NCI-H748 (cell line): ENCODE results near the gene TFCP2L1.

Experiments
- DNase-seq: peaks from one replicate; lab custom pipeline; 2025; ENCODE audit not compliant: unreplicated experiment; lab: John Stamatoyannopoulos, UW

TFCP2L1 gene

DNA sequence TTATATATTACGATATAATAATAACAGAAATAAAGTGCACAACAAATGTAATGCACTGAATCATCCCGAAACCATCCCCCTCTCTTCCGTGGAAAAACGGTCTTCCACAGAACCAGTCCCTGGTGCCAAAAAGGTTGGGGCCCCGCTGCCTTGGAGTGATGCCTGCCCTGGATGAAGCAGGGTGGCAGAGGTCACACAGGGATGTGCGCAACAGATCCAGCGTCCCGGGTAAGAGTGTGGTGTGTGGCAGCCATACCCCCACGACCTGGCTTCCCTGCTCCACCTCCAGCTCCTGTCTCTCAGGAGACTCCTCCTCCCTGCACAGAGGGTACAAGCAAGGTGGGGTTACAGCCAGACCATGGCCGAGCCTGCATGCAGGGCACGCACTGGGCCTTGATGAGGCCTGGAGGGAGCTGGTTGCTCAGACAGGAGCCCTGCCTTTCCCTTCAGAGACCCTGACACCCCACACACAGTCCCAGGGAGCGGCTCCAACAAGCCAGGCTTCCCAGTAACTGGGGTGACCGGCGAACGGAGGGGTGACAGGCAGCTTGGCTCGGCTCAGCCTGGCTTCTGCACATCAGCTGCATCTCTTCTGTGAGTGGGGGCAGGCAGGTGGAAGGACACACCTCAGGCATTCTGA is 41.1 kb downstream of the TFCP2L1 start:
- no peak for DNase-seq

DNA sequence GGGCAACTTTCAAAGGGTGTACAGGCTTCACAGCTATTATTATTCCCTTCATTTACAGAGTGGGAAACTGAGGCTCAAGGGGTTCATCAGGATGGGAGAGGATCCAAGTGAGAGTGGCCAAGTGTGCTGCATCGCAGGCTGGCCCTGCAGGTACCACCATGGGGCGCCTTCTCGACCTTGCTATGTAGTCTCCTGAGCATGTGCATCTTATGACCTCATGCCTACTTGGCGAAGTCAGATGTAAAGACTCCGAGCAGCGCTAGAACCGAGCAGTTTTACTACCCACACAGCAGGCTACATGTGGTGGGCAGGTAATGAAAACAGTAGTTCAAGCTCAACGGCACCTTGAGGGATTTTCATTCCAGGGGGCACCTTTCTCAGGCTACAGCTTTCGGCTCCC is 42.0 kb downstream of the TFCP2L1 start:
- DNase-seq, result no peak

DNA sequence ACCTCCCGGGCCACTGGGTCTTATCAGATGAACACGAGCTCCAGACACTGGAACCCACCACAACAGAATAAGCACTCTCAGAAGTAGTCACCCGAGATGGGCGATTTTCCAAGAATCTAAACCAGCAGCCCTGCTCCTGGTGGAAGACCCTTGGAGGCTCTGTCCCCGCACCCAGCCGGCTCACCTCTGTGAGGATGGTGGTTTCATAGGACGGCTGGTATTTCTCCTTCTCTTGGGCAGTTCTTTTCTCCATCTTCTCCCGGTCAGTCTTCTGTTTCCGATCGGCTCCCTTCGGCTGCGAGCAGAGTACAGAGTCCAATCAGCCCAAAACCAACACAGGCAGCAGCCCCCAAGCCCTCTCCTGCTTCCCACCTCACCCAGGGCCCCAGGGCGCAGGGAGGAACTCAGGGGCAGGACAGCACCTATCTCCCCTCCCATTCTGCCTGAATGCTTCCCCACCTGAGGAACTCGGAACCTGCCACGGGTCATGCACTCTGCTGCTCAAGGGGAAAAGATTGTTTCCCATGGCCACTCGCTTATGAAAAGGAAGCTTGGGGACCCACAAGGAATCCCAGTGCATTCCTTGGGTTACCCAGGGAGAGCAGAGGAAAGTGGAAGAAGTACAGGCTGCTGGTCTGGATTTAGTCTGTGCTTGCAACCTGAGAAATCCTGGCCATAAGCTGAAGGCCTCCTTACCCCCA is 42.7 kb downstream of the TFCP2L1 start:
- no peak for DNase-seq

DNA sequence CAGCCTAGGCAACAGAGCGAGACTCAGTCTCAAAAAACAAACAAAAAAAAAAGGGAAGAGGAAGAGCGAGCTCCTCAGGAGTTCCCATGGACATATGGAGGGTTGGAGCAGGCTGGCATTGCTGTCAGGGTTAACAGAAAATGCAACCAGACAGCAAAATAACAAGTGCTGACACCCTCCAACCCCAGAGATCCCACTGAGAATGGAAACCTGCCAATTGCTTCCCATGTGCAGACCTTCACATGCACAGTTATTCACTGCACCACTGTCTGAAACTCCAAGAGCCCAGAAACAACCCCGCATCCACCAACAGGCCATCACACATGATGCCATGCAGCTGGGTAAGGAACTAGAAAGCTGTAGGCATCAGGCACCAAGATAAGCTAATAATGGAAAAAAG is 43.5 kb downstream of the TFCP2L1 start:
- DNase-seq, result no peak

DNA sequence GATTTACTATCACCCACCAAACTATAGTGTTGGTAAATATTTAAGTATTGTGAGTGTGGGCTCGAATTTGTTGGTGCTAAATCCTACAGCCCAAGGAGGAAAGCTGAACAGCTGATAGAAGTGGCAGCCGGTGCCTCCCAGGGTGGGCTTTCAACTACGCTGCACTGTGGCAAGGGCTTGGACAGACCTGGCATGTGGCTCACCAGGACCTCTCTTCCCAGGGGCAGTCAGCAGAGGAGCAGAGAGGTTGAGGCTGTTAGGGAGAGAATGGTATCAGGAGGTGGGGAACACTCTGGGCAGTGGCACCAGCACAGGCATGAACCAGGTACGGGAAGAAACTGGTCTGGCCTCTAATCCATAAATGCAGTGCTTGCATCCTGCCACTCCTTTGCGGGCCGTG is 44.6 kb downstream of the TFCP2L1 start:
- no peak for DNase-seq

DNA sequence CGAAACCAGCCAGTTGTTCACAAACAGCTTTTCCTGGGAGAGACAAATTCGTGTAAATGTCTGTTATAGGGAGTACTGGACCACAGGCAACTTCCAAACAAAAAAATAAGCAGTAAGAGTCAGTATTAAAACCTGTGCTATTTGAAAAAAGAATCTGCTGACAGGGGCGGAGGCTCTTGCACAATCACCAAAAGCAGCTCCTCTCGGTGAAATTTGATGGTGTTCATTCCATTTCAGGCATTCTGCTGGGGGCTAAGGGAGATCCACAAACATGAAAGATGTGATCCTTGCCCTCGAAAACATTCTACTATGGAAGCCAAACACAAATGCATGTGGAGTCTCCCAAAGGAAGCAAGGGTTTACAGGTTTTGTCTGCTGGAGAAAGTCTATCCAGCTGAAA is 45.0 kb downstream of the TFCP2L1 start:
- no peak for DNase-seq

DNA sequence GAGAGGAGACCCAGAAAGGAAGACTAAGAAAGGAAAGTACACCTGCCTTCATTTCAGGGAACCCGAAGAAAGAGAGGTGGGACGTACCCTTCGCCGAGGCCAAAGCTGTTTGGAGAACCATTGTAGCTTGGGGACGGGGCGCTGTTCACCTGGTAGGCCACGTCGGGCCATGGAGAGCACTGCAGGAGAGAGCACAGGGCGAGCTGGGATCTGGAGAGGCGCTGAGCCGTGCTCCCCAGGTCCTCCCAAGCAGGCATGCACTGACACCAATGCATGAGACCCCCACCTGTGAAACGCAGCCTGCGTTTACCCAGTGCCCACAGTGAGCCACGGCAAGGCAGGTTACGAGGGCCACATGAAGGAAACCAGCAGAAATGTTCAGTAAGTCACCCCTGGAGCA is 45.5 kb downstream of the TFCP2L1 start:
- no peak for DNase-seq

DNA sequence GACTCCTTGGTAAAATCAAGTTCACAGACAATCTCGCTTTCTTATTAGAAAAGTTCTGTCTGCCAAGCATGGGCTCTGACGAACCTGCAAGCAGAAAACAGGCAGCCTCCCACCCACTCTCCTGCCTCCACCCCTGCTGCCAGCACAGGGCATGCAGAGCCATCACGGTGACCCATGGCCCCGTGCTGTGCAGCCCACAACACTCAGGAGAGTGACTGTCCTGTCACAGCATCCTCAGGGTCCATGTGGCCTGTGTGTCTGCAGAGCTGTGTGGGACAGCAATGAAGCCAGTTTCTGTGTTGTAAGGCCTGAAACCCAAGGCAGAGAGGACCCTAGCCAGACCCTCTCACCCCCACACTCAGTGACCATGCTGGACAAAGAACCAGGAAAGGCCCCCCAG is 46.2 kb downstream of the TFCP2L1 start:
- DNase-seq, result no peak

DNA sequence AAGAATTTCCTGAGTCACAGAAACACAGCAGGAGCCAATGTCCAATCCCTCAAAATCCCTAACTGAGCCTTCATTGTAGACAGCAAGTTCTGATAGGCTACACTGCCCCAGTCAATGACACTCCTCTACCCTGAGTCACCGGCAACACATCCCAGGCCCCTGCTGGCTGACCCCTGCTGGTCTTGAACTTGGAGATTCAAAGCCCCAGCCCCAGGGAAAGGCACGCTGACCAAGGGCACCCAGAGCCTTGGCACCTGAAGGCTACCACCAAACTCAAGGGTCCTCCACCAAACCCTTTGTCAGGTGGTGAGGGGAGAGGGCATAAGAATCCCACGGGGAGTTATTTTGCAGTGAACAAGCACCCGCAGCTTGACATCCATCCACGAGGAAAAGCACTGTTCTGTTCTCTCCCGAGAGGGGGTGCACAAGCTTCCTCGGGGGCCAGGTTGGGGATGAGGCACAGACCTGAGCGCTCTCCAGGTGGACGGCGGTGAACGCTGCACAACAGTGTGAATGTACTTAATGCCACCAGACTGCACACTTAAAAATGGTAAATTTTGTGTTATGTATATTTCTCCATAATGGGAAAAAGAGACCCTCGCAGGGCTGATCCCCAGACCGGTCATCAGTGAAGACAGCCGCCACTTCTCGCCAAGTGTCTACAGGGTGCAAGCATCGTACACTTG is 46.9 kb downstream of the TFCP2L1 start:
- no peak for DNase-seq

DNA sequence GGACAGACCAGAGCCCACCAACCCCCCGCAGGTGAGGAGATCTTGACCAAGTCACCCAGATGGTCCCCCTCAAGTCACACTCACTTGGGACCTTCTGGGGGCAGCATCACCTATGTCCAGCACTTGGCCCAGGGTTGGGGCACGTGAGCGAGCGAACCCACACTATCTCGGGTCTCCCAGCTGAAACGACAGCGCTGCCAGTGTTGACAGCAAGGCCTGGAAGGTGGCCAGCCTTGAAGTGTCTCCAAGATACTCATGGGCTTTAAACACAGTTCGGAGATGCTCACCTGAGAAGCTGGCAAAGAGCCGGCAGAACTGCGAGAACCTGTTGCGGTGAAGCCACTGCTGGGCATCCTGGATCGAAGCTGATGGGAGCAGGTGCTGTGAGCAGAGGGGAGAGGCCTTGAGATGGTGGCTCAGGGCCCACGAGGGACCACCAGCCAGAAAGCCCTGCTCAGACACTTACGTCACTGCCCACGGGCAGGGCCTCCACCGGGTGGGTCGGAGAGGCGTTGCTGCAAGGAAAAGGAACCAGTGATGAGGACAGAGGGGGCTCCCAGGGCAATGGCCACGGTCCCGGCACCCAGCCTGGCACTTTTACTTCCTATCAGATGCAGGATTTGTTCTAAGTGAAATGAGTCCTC is 47.5 kb downstream of the TFCP2L1 start:
- no peak for DNase-seq

DNA sequence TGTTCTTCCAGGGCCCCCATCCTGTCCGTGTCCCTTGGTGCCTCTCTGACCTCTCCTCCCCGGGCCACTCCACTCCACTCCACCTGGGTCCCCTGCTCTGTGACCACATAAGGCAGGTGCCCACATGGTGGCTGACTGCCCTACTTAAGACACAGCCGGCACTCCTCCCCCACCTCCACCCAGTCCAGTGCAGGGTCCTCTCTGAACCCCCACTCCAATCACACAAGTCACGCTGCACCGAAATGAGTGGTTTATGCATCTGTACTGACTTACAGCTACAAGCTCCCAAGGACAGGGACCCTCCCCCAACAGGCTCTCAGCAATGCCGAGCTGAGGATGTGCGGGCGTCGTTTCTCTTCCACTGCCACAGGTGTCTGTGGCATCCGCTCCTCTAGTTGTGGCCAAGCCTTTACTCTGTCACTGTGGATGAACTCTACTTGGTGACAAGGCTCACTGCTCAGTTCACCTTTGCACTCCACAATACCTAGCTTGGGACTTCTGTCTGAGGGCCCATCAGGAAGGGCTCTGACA is 48.3 kb downstream of the TFCP2L1 start:
- no peak for DNase-seq

DNA sequence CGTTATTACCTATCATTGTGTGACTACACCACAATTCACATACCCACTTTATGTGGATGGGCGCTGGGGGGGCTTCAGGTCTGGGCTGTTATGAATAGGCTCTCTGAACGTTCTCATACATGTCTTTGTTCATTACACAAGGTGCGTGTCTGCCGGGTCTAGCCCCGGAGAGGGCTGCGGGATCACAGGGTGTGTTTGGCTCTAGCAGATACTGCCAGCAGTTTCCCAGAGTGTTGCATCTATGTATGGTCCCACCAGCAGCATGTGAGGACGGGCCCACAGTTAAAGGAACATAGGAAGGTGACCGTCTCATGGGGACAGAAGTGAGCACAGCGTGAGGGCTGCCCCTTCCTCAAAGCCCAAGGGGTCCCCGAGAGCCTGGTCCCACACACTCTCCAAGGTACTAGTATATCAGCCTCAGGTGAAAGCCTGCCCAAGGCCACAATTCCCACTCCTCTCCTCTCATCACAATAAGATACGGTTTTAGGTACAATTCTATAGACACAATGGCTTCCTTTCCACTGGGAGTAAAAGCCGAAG is 48.8 kb downstream of the TFCP2L1 start:
- no peak for DNase-seq

DNA sequence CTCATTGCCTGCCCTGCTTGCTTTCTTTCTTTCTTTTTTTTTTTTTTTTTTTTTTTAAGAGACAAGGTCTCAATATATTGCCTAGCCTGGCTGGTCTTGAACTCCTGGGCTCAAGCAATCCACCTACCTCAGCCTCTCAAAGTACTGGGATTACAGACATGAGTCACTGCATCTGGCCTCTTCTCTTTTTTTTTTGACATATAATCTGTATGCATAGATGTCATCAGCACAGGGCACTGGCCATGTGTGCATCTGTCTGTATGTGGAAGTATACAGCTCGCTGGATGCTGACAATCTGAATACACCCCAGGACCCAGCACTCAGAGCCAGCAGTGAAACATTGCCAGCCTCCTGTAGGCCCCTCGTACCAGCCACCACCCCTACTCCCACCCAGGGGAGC is 49.5 kb downstream of the TFCP2L1 start:
- no peak for DNase-seq

DNA sequence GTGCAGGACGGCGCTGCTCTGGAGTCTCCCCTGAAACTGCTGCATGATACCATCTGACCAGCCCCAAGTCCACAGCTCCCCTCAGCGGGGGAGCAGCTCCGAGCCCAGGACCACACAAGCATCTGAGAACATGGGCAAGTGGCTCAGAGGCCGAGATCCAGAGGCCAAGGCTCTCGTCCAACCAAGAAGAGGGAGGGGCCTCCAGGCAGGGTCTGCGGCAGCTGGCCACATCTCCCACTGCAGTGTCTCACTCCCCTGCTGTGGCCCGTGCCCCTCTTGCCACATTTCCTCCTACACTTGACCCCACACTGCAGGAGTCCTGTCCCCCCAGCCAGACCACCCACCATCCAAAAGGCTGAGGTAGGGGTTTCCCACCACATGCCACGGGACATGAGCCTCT is 50.2 kb downstream of the TFCP2L1 start:
- DNase-seq, result no peak

DNA sequence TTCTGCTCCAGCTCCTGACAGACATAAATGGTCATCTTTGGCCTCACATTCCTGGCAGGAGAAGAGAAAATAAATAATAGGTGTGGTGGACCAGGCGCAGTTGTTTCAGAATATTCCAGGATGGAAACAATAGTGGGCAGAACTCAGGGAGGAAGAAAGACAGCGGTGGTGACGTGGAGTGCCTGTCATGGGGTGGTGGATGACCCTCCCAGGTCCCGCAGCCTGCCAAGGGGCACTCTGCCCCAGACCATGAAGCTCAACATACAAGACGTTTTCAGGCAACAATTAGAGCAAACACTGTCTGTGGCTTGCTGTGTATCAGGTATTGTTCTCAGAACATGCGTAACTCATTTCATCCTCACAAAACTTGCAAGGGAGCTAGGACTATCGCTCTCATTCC is 50.9 kb downstream of the TFCP2L1 start:
- no peak for DNase-seq

DNA sequence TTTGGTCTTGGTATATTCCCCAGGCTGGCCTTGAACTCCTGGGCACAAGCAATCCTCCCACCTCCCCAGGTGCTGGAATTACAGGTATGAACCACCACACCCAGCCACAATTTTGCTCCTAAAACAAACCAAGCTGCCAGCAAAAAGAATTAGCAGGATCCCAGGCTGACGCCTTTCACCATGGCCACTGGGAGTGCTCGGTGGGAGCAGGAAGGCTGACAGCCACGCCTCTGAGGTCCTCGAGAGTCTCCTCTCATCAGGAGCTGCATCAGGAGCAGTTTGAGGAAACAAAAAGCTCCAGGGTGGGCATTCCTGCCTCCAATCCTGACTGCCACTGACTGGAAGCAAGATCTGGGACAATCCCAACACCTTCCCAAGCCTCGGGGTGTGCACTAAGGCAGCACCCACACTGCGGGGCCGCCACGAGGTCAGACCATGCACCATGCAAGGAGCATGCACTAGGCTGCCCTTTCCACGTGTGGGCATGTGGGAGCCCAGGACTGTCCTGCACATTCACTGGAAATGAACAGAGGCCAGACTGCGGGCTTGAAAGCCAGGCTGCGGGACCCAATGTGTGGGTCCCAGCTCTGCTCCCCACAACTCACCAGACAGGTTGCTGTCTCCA is 51.4 kb downstream of the TFCP2L1 start:
- DNase-seq, result no peak

DNA sequence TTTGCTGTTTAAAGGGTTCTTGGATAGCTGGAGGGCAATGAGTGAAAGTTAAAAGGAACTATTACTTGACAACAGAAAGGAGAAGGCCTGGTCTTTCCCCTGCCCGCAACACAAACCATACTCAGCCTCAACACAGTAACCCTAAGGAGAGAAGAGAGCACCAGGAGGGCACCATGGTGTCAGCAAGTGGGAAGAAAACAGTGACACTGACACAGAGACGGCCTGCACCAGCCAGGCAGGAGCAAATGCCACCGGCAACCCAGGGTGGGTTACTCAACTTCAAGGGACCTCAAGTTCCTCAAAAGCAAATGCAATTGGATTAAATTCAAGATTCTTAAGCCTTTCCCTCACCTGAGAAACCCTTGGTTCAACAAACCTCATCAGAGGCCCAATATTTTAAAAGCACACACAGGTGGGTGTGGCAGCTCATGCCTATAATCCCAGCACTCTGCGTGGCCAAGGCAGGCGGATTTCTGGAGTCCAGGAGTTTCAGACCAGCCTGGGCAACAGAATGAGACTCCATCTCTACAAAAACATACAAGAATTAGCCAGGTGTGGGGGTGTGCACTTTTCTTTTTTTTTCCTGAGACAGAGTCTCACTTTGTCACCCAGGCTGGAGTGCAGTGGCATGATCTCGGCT is 52.3 kb downstream of the TFCP2L1 start:
- DNase-seq, result no peak

DNA sequence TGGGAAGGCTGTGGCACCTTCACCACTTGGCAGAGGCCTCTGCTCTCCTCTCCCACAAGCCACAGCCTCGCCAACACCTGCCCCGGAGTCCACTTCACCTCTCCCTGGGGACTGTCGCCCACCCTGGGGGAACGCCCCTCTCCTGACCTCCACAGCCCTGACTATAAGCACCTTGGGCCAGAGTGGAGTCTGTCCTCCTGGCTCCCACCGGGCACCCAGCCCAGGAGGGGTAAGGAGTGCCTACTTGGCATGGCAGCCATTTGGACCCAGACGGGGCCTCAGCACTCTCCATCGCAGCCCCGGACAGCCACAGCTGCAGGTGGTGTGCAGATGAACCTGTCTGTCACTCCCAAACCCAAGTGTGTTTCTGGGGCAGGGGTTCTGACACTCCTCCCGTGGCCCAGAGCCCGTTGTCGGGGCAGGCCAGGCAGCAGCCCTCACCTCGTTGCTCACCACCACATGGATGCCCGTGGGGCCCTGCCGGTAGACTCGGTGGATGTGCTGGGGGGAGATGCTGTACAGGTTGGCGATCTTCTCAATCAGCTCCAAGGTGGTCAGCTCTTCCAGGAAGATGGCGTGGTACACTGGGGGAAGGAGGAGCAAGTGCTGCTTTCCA is 53.5 kb downstream of the TFCP2L1 start:
- DNase-seq, result no peak

DNA sequence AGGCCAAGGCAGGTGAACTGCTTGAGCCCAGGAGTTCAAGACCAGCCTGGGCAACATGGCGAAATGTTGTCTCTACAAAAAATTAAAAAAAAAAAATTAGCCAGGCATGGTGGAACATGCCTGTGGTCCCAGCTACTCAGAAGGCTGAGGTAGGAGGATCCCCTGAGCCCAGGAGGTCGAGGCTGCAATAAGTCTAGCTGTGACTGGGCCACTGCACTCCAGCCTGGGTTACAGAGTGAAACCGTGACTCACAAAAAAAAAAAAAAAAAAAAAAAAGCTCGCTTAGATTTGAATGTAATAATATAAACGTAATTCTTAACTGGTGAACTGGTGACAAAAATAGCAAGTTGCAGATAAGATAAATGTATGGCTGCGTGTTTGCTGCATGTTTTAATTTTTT is 56.5 kb downstream of the TFCP2L1 start:
- no peak for DNase-seq
